SH-SY5Y (cell line): ENCODE results near the gene EIPR1.

ENCODE experiments used
- GATA2 ChIP-seq: IDR thresholded peaks from 2 replicates; pipeline ENCODE4 v1.6.1; 2011; ENCODE audit warnings: mild to moderate bottlenecking, low read depth, low read length
- GATA3 ChIP-seq: IDR thresholded peaks from 2 replicates; pipeline ENCODE4 v1.6.1; 2011; ENCODE audit warnings: low read depth, mild to moderate bottlenecking, low read length, moderate library complexity

DNA sequence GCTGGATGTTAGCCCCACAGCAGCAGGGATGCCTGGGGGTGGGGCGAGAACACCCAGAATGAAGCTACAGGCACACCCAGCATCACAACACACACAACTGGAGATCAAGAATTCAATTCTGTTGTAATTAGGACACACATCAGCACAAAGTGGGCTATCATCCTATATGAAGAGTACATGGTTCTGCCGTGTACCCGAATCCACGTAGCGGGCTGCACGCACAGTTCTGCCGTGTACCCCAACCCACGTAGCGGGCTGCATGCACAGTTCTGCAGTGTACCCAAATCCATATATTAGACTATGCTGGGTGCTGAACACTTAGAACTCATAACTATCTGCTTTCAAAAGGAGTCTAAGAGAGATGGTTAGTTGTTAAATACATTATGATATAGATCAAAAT lies 86.5 kb downstream of the EIPR1 start:
- TF ChIP-seq GATA3 = no peak
- TF ChIP-seq GATA2 = no peak
